Sigmoid colon (tissue), 7 donors: ENCODE results near the gene SWT1. TPM values are rescaled to one million over a fixed set of nuclear protein-coding genes. Genes with fewer than 3 reads are reported as not detected.

Source experiments
- DNase-seq: peaks from one replicate; pipeline ENCODE4 v3.0.0-alpha.2; 2019
- H3K27ac ChIP-seq, 4 donors: fragments of 200-600 bp; sonication (generic); one replicate each; pipeline ENCODE4 v1.5.1; 2016 to 2019; ENCODE audit warnings: mild to moderate bottlenecking in 1 of 4
- H3K27me3 ChIP-seq, 3 donors: fragments of 200-600 bp; sonication (generic); one replicate each; pipeline ENCODE4 v1.5.1; 2019; ENCODE audit warnings: mild to moderate bottlenecking in 1 of 3
- H3K36me3 ChIP-seq, 4 donors: fragments of 200-600 bp; sonication (generic); one replicate each; pipeline ENCODE4 v1.5.1; 2016 to 2019
- H3K4me1 ChIP-seq, 4 donors: fragments of 200-600 bp; sonication (generic); one replicate each; pipeline ENCODE4 v1.5.1; 2017 to 2019
- H3K4me3 ChIP-seq, 4 donors: fragments of 200-600 bp; sonication (generic); one replicate each; pipeline ENCODE4 v1.5.1; 2017 to 2019; ENCODE audit warnings: mild to moderate bottlenecking in 2 of 4, moderate library complexity in 1 of 4
- H3K9me3 ChIP-seq, 4 donors: fragments of 200-600 bp in 3 of 4; sonication (generic) in 3 of 4; one replicate each; pipeline versions ENCODE4 v1.5.1 to v1.6.1; 2013 to 2019
- EP300 ChIP-seq, 4 donors: sonication (generic); formaldehyde crosslinking; IDR thresholded peaks; one replicate each; pipeline ENCODE4 v1.6.1; 2017; ENCODE audit warnings: antibody characterized with exemption in 4 of 4
- POLR2A ChIP-seq, 2 donors: fragments of 450-650 bp; IDR thresholded peaks; one replicate each; pipeline ENCODE4 v1.6.1; 2016; ENCODE audit warnings: antibody characterized with exemption in 2 of 2, mild to moderate bottlenecking in 2 of 2, moderate library complexity in 2 of 2
- POLR2AphosphoS5 ChIP-seq, 4 donors: sonication (generic); formaldehyde crosslinking; IDR thresholded peaks; one replicate each; pipeline ENCODE4 v1.6.1; 2017; ENCODE audit warnings: antibody characterized with exemption in 4 of 4
- whole genome bisulfite sequencing, 2 donors: extraction: QIAGEN DNeasy Blood & Tissue Kit; methylation state at CpG; one replicate each; pipeline ENCODE4 v1.1.7; 2013; 5-methylcytosine and 5-hydroxymethylcytosine counted together
- intact Hi-C: fragments of 100-400 bp; cut with DNase I; formaldehyde crosslinking; loops from one replicate; pipeline ENCODE4 v1.15.1; 2023
- polyA plus RNA-seq, 3 donors: library from polyadenylated mRNA; stranded (reverse); fragments of 200-250 nt; gene quantifications; one replicate each; pipeline ENCODE4 v1.2.3, GENCODE V29; 2013
- total RNA-seq, 4 donors: library from RNA; depleted of rRNA; stranded (reverse); fragments of >200 nt; gene quantifications; one replicate each; pipeline ENCODE4 v1.1.0, GENCODE V29; 2016
- TF ChIP-seq, protein P1 (sequence below), 4 experiments: fragments of 450-650 bp in 3 of 4; fragments of 200-600 bp in 1 of 4; IDR thresholded peaks; one replicate each; pipeline ENCODE4 v1.5.1; 2016 to 2019; ENCODE audit warnings: antibody characterized with exemption in 4 of 4, mild to moderate bottlenecking in 3 of 4, moderate library complexity in 2 of 4
- donor health status: healthy with polysubstance abuse.
- donor health status: Bipolar disorder and iron deficiency.
- donor health status: healthy.

Gene SWT1
- total and polyA plus RNA-seq, 7 donors = 2.2 to 12.7 (median 6.8) TPM

DNA sequence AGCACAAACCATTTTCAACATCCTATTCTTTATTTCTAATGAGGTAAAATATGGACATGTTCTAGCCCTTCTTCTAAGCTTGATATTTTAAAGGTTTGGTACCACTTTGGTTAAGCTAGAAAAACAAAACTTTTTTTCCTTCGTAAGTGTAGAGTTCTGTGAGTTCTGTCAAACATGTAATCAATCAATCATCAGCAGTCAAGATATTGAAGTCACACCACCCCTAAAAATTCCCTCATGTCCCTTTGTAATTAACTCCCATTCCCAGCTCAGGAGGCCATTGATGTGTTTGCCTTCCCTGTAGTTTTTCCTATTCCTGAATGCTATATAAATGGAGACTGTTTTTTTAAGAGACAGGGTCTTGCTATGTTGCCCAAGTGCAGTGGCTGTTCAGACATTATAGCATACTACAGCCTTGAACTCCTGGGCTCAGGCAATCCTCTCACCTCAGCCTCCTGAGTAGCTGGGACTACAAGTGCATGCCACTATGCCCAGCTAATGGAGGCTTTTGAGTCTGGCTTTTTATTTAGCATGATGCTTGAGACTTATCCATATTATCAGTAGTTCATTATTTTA is 137.1 kb downstream of the SWT1 start:
- 98 to 100% methylated on average over 1 of the region's 1 CpG for WGBS, 2 donors
- DNase-seq = no peak
- H3K4me3 ChIP-seq = no peak overlapping the region
- peaks cover 0 to 53% (median 4%) of the 10 kb centered on the region in 4 donors for H3K36me3 ChIP-seq
- H3K9me3 ChIP-seq = no peaks in the 10 kb centered on the region
- H3K27me3 ChIP-seq = no peaks in the 10 kb centered on the region
- no peak overlapping the region for H3K27ac ChIP-seq
- TF ChIP-seq EP300 (IDR thresholded peaks at IDR 0.05) (no peak), POLR2A (IDR thresholded peaks at IDR 0.05) (no peak), POLR2AphosphoS5 (IDR thresholded peaks at IDR 0.05) (no peak)
- TF ChIP-seq, protein P1, sequence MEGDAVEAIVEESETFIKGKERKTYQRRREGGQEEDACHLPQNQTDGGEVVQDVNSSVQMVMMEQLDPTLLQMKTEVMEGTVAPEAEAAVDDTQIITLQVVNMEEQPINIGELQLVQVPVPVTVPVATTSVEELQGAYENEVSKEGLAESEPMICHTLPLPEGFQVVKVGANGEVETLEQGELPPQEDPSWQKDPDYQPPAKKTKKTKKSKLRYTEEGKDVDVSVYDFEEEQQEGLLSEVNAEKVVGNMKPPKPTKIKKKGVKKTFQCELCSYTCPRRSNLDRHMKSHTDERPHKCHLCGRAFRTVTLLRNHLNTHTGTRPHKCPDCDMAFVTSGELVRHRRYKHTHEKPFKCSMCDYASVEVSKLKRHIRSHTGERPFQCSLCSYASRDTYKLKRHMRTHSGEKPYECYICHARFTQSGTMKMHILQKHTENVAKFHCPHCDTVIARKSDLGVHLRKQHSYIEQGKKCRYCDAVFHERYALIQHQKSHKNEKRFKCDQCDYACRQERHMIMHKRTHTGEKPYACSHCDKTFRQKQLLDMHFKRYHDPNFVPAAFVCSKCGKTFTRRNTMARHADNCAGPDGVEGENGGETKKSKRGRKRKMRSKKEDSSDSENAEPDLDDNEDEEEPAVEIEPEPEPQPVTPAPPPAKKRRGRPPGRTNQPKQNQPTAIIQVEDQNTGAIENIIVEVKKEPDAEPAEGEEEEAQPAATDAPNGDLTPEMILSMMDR (IDR thresholded peaks at IDR 0.05) = no peak
- intact Hi-C loops = no loop called here
- peaks cover 0 to 6% (median 0%) of the 10 kb centered on the region in 4 donors for H3K4me1 ChIP-seq

DNA sequence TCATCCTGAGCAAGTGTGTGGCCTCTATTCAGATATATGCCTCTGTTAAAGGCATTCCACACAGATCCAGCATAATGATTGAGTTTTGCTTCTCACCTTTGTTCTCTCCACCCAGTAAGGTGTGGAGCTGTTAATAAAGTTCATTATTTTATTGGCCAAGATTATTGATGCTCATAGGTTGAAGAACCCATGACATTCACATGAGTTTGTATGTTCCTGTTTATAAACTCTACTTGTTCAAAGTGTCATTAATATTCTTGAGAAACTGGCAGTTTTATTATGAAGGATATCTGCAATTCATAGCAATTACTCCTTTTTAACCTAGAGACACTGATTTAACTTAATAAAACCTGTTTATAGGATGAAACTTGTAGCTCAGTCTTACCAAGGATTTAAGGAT is 138.1 kb downstream of the SWT1 start:
- Histone ChIP-seq H3K4me1 (peaks cover 0 to 6% (median 0%) of the 10 kb centered on the region in 4 donors), H3K27ac (no peak overlapping the region), H3K36me3 (peaks cover 6 to 64% (median 12%) of the 10 kb centered on the region in 4 donors), H3K27me3 (no peaks in the 10 kb centered on the region), H3K4me3 (no peak overlapping the region), H3K9me3 (no peaks in the 10 kb centered on the region)
- no peak for TF ChIP-seq POLR2A (IDR thresholded peaks at IDR 0.05)
- TF ChIP-seq POLR2AphosphoS5 (IDR thresholded peaks at IDR 0.05) = no peak
- TF ChIP-seq, protein P1 (IDR thresholded peaks at IDR 0.05) = no peak
- TF ChIP-seq EP300 (IDR thresholded peaks at IDR 0.05) = no peak
- intact Hi-C loops = no loop called here
- no peak for DNase-seq

DNA sequence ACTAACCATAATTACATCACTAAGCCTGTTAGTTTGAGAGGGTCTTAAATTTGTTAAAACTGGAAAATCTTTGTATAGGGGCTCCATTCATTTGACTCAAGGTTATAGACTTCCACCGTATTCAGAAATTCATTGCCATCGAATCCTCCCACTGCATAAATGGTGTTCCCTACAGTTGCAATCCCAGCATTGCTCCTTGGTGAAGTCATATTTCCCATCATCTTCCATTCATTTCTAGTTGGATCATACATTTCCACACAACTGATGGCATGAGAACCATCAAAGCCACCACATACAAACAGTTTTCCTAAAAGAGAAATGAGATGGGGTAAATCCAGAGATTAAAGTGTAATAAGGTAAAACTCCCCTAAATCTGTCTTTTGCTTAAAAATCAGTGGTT is 141.0 kb downstream of the SWT1 start:
- intact Hi-C loops = no loop called here
- H3K27me3 ChIP-seq = no peaks in the 10 kb centered on the region
- DNase-seq = no peak
- H3K36me3 ChIP-seq = peaks cover 15 to 93% (median 25%) of the 10 kb centered on the region in 4 donors
- 92 to 93% methylated on average over 2 of the region's 2 CpGs for WGBS, 2 donors
- no peak overlapping the region for H3K27ac ChIP-seq
- TF ChIP-seq POLR2A (IDR thresholded peaks at IDR 0.05) (no peak), POLR2AphosphoS5 (IDR thresholded peaks at IDR 0.05) (no peak), EP300 (IDR thresholded peaks at IDR 0.05) (no peak)
- TF ChIP-seq, protein P1 (IDR thresholded peaks at IDR 0.05) = no peak
- peaks cover 0 to under 1% (median 0%) of the 10 kb centered on the region in 4 donors for H3K4me1 ChIP-seq
- no peak overlapping the region for H3K4me3 ChIP-seq
- no peaks in the 10 kb centered on the region for H3K9me3 ChIP-seq

DNA sequence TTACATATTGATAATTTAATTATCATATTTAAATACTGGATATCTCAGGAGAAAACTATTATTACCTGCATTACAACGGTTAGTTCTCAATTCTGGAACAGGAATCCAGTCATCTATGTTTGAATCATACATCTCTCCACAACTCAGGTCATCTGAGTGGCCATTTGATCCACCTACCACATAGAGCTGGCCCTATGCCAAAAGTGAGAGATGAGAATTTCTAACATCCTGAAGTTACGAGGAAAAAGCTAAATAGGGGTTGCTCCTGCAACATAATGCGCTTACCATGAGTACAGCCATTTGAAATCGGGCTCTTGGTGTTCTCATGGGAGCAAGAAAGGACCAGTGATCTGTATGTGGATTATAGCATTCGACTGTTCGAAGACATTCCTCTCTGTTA is 143.2 kb downstream of the SWT1 start:
- H3K4me1 ChIP-seq = no peaks in the 10 kb centered on the region
- H3K27me3 ChIP-seq = no peaks in the 10 kb centered on the region
- peak in 1 of 4 donors; percentile 10 for TF ChIP-seq POLR2AphosphoS5 (IDR thresholded peaks at IDR 0.05)
- TF ChIP-seq EP300 (IDR thresholded peaks at IDR 0.05) = no peak
- H3K9me3 ChIP-seq = no peaks in the 10 kb centered on the region
- intact Hi-C loops = no loop called here
- no peak overlapping the region for H3K27ac ChIP-seq
- no peak for DNase-seq
- no peak overlapping the region for H3K4me3 ChIP-seq
- peaks cover 18 to 100% (median 36%) of the 10 kb centered on the region in 4 donors for H3K36me3 ChIP-seq
- 94 to 95% methylated on average over 6 of the region's 6 CpGs for WGBS, 2 donors

DNA sequence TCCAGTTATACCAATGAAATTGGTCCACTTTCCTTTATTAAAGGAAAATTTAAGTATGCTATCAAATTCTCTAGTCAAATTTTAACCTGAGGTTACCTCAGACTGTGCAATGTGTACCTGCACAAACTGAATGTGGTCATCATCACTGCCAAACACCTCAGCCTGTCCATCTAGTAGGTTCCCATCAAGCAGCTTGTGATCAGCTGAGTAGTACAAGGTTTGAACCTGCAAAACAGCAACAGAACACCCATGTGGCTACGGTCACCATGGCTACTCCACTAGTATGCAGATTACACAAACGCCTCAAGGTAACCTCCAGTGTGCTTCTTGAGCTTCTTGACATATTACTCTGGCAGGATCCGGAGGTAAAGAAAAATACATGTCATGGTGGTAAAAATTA is 148.5 kb downstream of the SWT1 start:
- no peak for DNase-seq
- H3K9me3 ChIP-seq = no peaks in the 10 kb centered on the region
- H3K36me3 ChIP-seq = peaks cover 18 to 97% (median 31%) of the 10 kb centered on the region in 4 donors
- H3K27ac ChIP-seq = no peak overlapping the region
- 97% methylated on average over 3 of the region's 3 CpGs for WGBS, 2 donors
- H3K4me3 ChIP-seq = no peak overlapping the region
- H3K4me1 ChIP-seq = peaks cover 0 to 7% (median 2%) of the 10 kb centered on the region in 4 donors
- H3K27me3 ChIP-seq = no peaks in the 10 kb centered on the region
- intact Hi-C loops = no loop called here
- no peak for TF ChIP-seq EP300 (IDR thresholded peaks at IDR 0.05)
- TF ChIP-seq POLR2AphosphoS5 (IDR thresholded peaks at IDR 0.05) = no peak
- no peak for TF ChIP-seq POLR2A (IDR thresholded peaks at IDR 0.05)
- TF ChIP-seq, protein P1 (IDR thresholded peaks at IDR 0.05) = no peak
